Common myeloid progenitor, CD34-positive (primary cell): ENCODE results near the gene PHC2.
A peak's percentile ranks its signal among the peaks of the same experiment; 100 is the strongest.

Experiments
- CTCF ChIA-PET: fragments of 350-600 bp; sonication (Branson Sonifier 250); formaldehyde crosslinking; loops from one replicate; lab custom pipeline; 2021; ENCODE audit warnings: antibody characterized with exemption; lab: Charles Lee
- POLR2A ChIA-PET: fragments of 350-600 bp; sonication (Branson Sonifier 250); formaldehyde crosslinking; loops from one replicate; lab custom pipeline; 2021; ENCODE audit warnings: antibody characterized with exemption; lab: Charles Lee
- DNase-seq, 3 donors: peaks; one replicate each; pipeline versions ENCODE4 v3.0.0 to v3.0.0-alpha.2; 2013
- H3K27ac ChIP-seq, 2 experiments: 1 replicate in 1 of 2; 2 replicates in 1 of 2; pipeline ENCODE4 v1.7.0; 2013; ENCODE audit warnings: inconsistent platforms in 2 of 2, low read length in 2 of 2, mild to moderate bottlenecking in 2 of 2, low read depth in 1 of 2, moderate library complexity in 1 of 2; ENCODE audit not compliant: severe bottlenecking in 2 of 2, insufficient read depth in 1 of 2, poor library complexity in 1 of 2
- H3K27me3 ChIP-seq, 5 experiments: replicated peaks in 2 of 5; 1 replicate in 3 of 5; 2 replicates in 2 of 5; pipeline versions ENCODE4 v1.6.1 to v1.7.0; 2013; ENCODE audit warnings: low read length in 4 of 5, mild to moderate bottlenecking in 2 of 5, moderate library complexity in 2 of 5, inconsistent platforms in 1 of 5; ENCODE audit not compliant: insufficient read depth in 5 of 5, control insufficient read depth in 4 of 5
- H3K36me3 ChIP-seq, 4 experiments: 1 replicate in 2 of 4; 2 replicates in 2 of 4; pipeline versions ENCODE4 v1.6.1 to v1.7.0; 2013; ENCODE audit warnings: low read length in 3 of 4, control low read depth in 1 of 4, mild to moderate bottlenecking in 1 of 4; ENCODE audit not compliant: control insufficient read depth in 4 of 4, insufficient read depth in 4 of 4
- H3K4me1 ChIP-seq, 4 experiments: 1 replicate in 3 of 4; 2 replicates in 1 of 4; pipeline versions ENCODE4 v1.6.1 to v1.7.1; 2013; ENCODE audit warnings: low read length in 3 of 4, mild to moderate bottlenecking in 3 of 4, control low read depth in 1 of 4, inconsistent platforms in 1 of 4, moderate library complexity in 1 of 4; ENCODE audit not compliant: control insufficient read depth in 4 of 4, insufficient read depth in 4 of 4; ENCODE audit errors: control extremely low read depth in 1 of 4
- H3K4me3 ChIP-seq, 7 experiments: 1 replicate in 4 of 7; 2 replicates in 3 of 7; pipeline versions ENCODE4 v1.5.1 to v1.7.0; 2013; ENCODE audit warnings: mild to moderate bottlenecking in 7 of 7, low read length in 6 of 7, moderate library complexity in 6 of 7, inconsistent platforms in 2 of 7, low read depth in 2 of 7, control low read depth in 1 of 7; ENCODE audit not compliant: insufficient read depth in 4 of 7, control insufficient read depth in 1 of 7; ENCODE audit errors: extremely low read depth in 1 of 7
- H3K9me3 ChIP-seq, 5 experiments: 1 replicate in 4 of 5; 2 replicates in 1 of 5; pipeline versions ENCODE4 v1.6.1 to v1.7.1; 2013; ENCODE audit warnings: low read length in 4 of 5, mild to moderate bottlenecking in 2 of 5, inconsistent platforms in 1 of 5, low read depth in 1 of 5, moderate library complexity in 1 of 5; ENCODE audit not compliant: control insufficient read depth in 4 of 5, insufficient read depth in 2 of 5; ENCODE audit errors: control extremely low read depth in 1 of 5
- WGBS: methylation state at CpG from one replicate; pipeline ENCODE4 v1.1.5; 2013; ENCODE audit not compliant: insufficient coverage; 5-methylcytosine and 5-hydroxymethylcytosine counted together

The PHC2 gene

DNA sequence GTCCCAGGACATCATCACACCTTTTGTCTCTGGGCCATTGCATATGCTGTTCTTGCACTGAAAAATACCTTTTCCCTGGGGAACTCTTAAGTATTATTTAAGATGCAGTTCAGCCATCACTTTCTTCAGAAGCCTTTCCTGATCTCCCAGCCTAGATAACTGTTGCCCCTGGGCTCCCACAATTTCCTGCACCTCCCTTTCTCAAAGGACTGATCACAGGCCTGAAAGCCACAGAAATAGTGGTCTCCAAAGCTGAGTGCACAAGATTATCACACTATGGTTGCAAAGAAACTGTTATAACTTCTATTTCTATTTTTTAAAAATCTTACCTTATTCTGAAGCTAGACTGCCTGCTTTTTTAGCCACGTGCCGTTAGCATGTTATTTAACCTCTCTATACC, 38.8 kb upstream of the PHC2 start:
- Histone ChIP-seq H3K27ac (no peak overlapping the region), H3K4me3 (peak overlapping the region in 1 of 7 experiments; percentile 4), H3K27me3 (no peaks in the 10 kb centered on the region), H3K4me1 (peaks cover 11 to 36% (median 28%) of the 10 kb centered on the region in 4 experiments), H3K36me3 (no peaks in the 10 kb centered on the region), H3K9me3 (no peaks in the 10 kb centered on the region)
- peak in 1 of 3 donors; percentile 17 for DNase-seq
- no CpG with 5 or more reads among the region's 2 CpGs for WGBS
- POLR2A ChIA-PET, result interaction anchor here (1.1 kb wide), 1 partner anchor 82 kb away, joined by 3 read pairs; no protein-coding TSS in a partner anchor
- CTCF ChIA-PET, result interaction anchor here (0.7 to 7.0 kb wide), 15 partner anchors 12 to 356 kb away, joined by 3 to 61 read pairs (median 3); no protein-coding TSS in a partner anchor

- DNase-seq, result no peak
- WGBS, result 86% methylated on average over 2 of the region's 3 CpGs
- Histone ChIP-seq H3K4me1 (peaks cover 11 to 36% (median 28%) of the 10 kb centered on the region in 4 experiments), H3K27ac (no peak overlapping the region), H3K27me3 (no peaks in the 10 kb centered on the region), H3K9me3 (no peaks in the 10 kb centered on the region), H3K36me3 (no peaks in the 10 kb centered on the region), H3K4me3 (no peak overlapping the region)
- ChIA-PET CTCF (interaction anchor here (0.9 to 7.0 kb wide), 8 partner anchors 11 to 356 kb away, joined by 3 to 61 read pairs (median 3); no protein-coding TSS in a partner anchor), POLR2A (interaction anchor here (1.1 kb wide), 1 partner anchor 81 kb away, joined by 3 read pairs; no protein-coding TSS in a partner anchor)
Observed at GRCh38 chr1:33468967-33469366, 38.1 kb upstream of the PHC2 start.

GRCh38 chr1:33468531-33468930, 37.6 kb upstream of the PHC2 start:
- CTCF ChIA-PET, result interaction anchor here (0.7 to 7.0 kb wide), 6 partner anchors 11 to 173 kb away, joined by 3 to 61 read pairs (median 5); no protein-coding TSS in a partner anchor
- H3K36me3 ChIP-seq, result no peaks in the 10 kb centered on the region
- no peaks in the 10 kb centered on the region for H3K9me3 ChIP-seq
- H3K27me3 ChIP-seq, result no peaks in the 10 kb centered on the region
- H3K4me1 ChIP-seq, result peaks cover 11 to 36% (median 28%) of the 10 kb centered on the region in 4 experiments
- 92% methylated on average over 2 of the region's 4 CpGs for whole genome bisulfite sequencing
- no peak overlapping the region for H3K27ac ChIP-seq
- DNase-seq, result peak in 1 of 3 donors; percentile 28
- POLR2A ChIA-PET, result interaction anchor here (1.1 kb wide), 1 partner anchor 81 kb away, joined by 3 read pairs; no protein-coding TSS in a partner anchor
- H3K4me3 ChIP-seq, result no peak overlapping the region

GRCh38 chr1:33468011-33468410, 37.1 kb upstream of the PHC2 start:
- H3K36me3 ChIP-seq, result no peaks in the 10 kb centered on the region
- H3K9me3 ChIP-seq, result no peaks in the 10 kb centered on the region
- DNase-seq, result no peak
- no peak overlapping the region for H3K4me3 ChIP-seq
- ChIA-PET CTCF (interaction anchor here (0.7 to 7.0 kb wide), 5 partner anchors 10 to 172 kb away, joined by 3 to 61 read pairs (median 6); no protein-coding TSS in a partner anchor), POLR2A (no interaction called here)
- H3K27me3 ChIP-seq, result no peaks in the 10 kb centered on the region
- H3K27ac ChIP-seq, result no peak overlapping the region
- peaks cover 11 to 34% (median 28%) of the 10 kb centered on the region in 4 experiments for H3K4me1 ChIP-seq
- WGBS, result 93% methylated on average over 4 of the region's 4 CpGs

DNA sequence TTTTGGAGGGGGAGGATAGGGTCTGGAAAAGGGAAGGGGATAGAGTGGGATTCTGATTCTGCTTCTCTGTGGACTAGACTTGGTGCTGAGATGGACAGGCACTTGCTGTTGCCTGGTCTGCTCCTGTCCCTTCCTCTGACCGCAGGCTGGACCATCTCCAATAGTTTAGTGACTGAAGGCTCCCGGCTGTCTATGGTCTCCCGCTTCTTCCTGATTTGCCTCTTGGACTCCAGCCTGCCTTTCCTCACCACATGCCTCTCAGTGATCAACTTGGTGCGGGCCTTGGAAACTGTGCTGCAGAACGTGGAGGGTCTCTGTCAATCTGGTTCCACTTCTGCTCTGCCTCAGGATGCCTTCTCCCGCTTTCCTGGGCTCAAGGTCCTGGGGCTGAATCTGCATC, 35.3 kb upstream of the PHC2 start:
- H3K9me3 ChIP-seq, result no peaks in the 10 kb centered on the region
- H3K4me3 ChIP-seq, result no peak overlapping the region
- peaks cover 8 to 32% (median 23%) of the 10 kb centered on the region in 4 experiments for H3K4me1 ChIP-seq
- ChIA-PET CTCF (interaction anchor here (1.5 to 7.0 kb wide), 2 partner anchors 9 to 170 kb away, joined by 6 to 61 read pairs; no protein-coding TSS in a partner anchor), POLR2A (interaction anchor here (0.7 kb wide), 1 partner anchor 66 kb away, joined by 4 read pairs; no protein-coding TSS in a partner anchor)
- H3K27me3 ChIP-seq, result no peaks in the 10 kb centered on the region
- DNase-seq, result no peak
- no peaks in the 10 kb centered on the region for H3K36me3 ChIP-seq
- no peak overlapping the region for H3K27ac ChIP-seq
- WGBS, result 100% methylated on average over 4 of the region's 6 CpGs

GRCh38 chr1:33465316-33465715, 34.4 kb upstream of the PHC2 start:
- Histone ChIP-seq H3K27me3 (no peaks in the 10 kb centered on the region), H3K4me3 (no peak overlapping the region), H3K4me1 (peaks cover 6 to 35% (median 30%) of the 10 kb centered on the region in 4 experiments), H3K36me3 (no peaks in the 10 kb centered on the region), H3K9me3 (no peaks in the 10 kb centered on the region), H3K27ac (no peak overlapping the region)
- no peak for DNase-seq
- CTCF ChIA-PET, result no interaction called here
- POLR2A ChIA-PET, result interaction anchor here (0.7 kb wide), 1 partner anchor 65 kb away, joined by 4 read pairs; no protein-coding TSS in a partner anchor
- WGBS, result 100% methylated on average over 1 of the region's 2 CpGs

- no peaks in the 10 kb centered on the region for H3K36me3 ChIP-seq
- peaks cover under 1 to 34% (median 24%) of the 10 kb centered on the region in 4 experiments for H3K4me1 ChIP-seq
- no peak for DNase-seq
- H3K9me3 ChIP-seq, result no peaks in the 10 kb centered on the region
- WGBS, result 100% methylated on average over 2 of the region's 3 CpGs
- no peak overlapping the region for H3K4me3 ChIP-seq
- H3K27me3 ChIP-seq, result no peaks in the 10 kb centered on the region
- no peak overlapping the region for H3K27ac ChIP-seq
- ChIA-PET POLR2A (no interaction called here), CTCF (no interaction called here)
Observed at GRCh38 chr1:33464552-33464951, 33.7 kb upstream of the PHC2 start.
